Vagina (tissue), 2 donors: ENCODE results near the gene WDR76.

Experiments used
- POLR2A ChIP-seq, 2 donors: fragments of 450-650 bp; IDR thresholded peaks; one replicate each; pipeline ENCODE4 v1.6.1; 2017; ENCODE audit warnings: antibody characterized with exemption in 2 of 2, mild to moderate bottlenecking in 2 of 2, moderate library complexity in 2 of 2
- POLR2AphosphoS5 ChIP-seq, 2 donors: sonication (generic); formaldehyde crosslinking; IDR thresholded peaks; one replicate each; pipeline ENCODE4 v1.9.0; 2017; ENCODE audit warnings: antibody characterized with exemption in 2 of 2, mild to moderate bottlenecking in 2 of 2, low read depth in 1 of 2; ENCODE audit not compliant: insufficient read depth in 1 of 2
- TF ChIP-seq, protein P1 (sequence below), 3 experiments: fragments of 450-650 bp in 2 of 3; fragments of 200-600 bp in 1 of 3; sonication (generic) in 1 of 3; IDR thresholded peaks; one replicate each; pipeline ENCODE4 v1.5.1; 2017 to 2019; ENCODE audit warnings: antibody characterized with exemption in 3 of 3, mild to moderate bottlenecking in 2 of 3, moderate library complexity in 2 of 3

DNA sequence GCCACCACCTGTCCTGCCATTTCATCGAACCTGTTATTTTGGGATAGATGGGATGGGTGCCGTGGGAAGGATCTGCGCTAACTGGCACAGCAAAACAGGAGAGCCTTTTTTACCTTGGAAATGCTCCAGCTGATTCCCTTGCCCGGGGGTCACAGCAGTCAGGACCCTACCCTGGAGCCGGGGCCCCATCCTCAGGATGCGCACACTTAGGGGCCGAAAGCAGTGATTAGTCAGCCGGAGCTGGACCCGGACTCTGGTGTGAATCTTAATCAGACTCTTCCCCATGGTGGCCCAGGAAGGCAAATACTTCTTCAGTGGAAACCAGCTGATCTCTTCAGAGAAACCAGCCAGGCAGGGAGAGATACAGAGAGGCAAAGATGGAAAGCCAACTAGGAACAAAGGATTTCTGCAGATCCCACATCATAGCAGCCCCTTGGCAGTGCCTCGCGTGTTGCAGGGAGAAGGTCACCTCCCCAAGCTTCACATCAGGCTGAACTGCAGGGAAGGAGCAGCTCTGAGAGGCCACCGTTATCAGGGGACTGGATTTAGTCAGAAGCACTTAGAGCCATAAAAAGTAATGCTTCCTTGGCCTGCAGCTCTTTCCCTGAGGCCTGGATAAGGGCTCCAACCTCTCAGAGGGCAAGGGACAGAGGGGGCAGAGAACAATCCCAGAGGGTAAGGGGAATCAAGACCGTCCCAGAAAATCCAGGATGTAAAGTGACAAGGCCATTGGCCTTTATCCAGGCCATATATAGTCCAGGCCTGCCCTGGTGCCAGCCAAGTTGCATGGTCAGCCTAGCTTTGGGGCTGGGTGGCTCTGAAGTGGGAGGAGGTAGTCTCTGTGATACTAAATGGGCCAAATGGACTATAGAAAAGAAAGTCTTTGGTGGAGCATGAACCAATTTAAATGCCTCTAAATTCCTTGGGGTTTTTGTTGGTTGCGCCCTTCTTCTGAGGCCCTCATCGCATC, 52.9 kb downstream of the WDR76 start:
- TF ChIP-seq, protein P1, sequence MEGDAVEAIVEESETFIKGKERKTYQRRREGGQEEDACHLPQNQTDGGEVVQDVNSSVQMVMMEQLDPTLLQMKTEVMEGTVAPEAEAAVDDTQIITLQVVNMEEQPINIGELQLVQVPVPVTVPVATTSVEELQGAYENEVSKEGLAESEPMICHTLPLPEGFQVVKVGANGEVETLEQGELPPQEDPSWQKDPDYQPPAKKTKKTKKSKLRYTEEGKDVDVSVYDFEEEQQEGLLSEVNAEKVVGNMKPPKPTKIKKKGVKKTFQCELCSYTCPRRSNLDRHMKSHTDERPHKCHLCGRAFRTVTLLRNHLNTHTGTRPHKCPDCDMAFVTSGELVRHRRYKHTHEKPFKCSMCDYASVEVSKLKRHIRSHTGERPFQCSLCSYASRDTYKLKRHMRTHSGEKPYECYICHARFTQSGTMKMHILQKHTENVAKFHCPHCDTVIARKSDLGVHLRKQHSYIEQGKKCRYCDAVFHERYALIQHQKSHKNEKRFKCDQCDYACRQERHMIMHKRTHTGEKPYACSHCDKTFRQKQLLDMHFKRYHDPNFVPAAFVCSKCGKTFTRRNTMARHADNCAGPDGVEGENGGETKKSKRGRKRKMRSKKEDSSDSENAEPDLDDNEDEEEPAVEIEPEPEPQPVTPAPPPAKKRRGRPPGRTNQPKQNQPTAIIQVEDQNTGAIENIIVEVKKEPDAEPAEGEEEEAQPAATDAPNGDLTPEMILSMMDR (IDR thresholded peaks at IDR 0.05) = no peak
- TF ChIP-seq POLR2AphosphoS5 (IDR thresholded peaks at IDR 0.05; ENCODE audit: insufficient read depth in 1 of 2, low read depth in 1 of 2) (no peak), POLR2A (IDR thresholded peaks at IDR 0.05) (no peak)
